Testis (tissue), 3 donors: ENCODE results near the gene COL11A1. TPM values are rescaled to one million over a fixed set of nuclear protein-coding genes. Genes with fewer than 3 reads are reported as not detected.

Experiments used
- DNase-seq: peaks from one replicate; pipeline ENCODE4 v3.0.0-alpha.2; 2019
- H3K27ac ChIP-seq, 2 donors: fragments of 200-600 bp; sonication (generic); one replicate each; pipeline ENCODE4 v1.5.1; 2019
- H3K27me3 ChIP-seq: fragments of 200-600 bp; sonication (generic); one replicate; pipeline ENCODE4 v1.5.1; 2019
- H3K36me3 ChIP-seq: fragments of 200-600 bp; sonication (generic); one replicate; pipeline ENCODE4 v1.5.1; 2017; ENCODE audit warnings: low read depth; ENCODE audit errors: missing control alignments
- H3K4me1 ChIP-seq: fragments of 200-600 bp; sonication (generic); one replicate; pipeline ENCODE4 v1.5.1; 2019
- H3K4me3 ChIP-seq, 2 donors: fragments of 200-600 bp; sonication (generic); one replicate each; pipeline ENCODE4 v1.5.1; 2017 to 2019
- H3K9me3 ChIP-seq: fragments of 200-600 bp; sonication (generic); one replicate; pipeline ENCODE4 v1.5.1; 2017
- POLR2A ChIP-seq: fragments of 450-650 bp; IDR thresholded peaks from one replicate; pipeline ENCODE4 v1.6.1; 2017; ENCODE audit warnings: antibody characterized with exemption, mild to moderate bottlenecking, moderate library complexity
- WGBS, 2 donors: methylation state at CpG; one replicate each; pipeline ENCODE4 v1.1.5; 2018; 5-methylcytosine and 5-hydroxymethylcytosine counted together
- intact Hi-C: fragments of 100-400 bp; cut with DNase I; formaldehyde crosslinking; loops from one replicate; pipeline ENCODE4 v1.15.1; 2023; ENCODE audit warnings: low total_unique reads
- polyA plus RNA-seq: library from polyadenylated mRNA; stranded (reverse); fragments of 350-450 nt; fragmentation: Illumina TruSeq; extraction: RNeasy Lipid Tissue Mini Kit (QIAGEN cat#74804); gene quantifications from one replicate; pipeline ENCODE4 v1.2.3, GENCODE V29; 2014; ENCODE audit warnings: low read depth, low replicate concordance; ENCODE audit not compliant: insufficient read depth
- total RNA-seq, 2 donors: library from RNA; depleted of rRNA; stranded (reverse); fragments of >200 nt; gene quantifications; one replicate each; pipeline ENCODE4 v1.2.3, GENCODE V29; 2016
- TF ChIP-seq, protein P1 (sequence below), 3 experiments: fragments of 450-650 bp in 2 of 3; fragments of 200-600 bp in 1 of 3; sonication (generic) in 1 of 3; IDR thresholded peaks; one replicate each; pipeline ENCODE4 v1.5.1; 2016 to 2019; ENCODE audit warnings: antibody characterized with exemption in 3 of 3, mild to moderate bottlenecking in 2 of 3, moderate library complexity in 1 of 3

COL11A1 gene
- total and polyA plus RNA-seq, 3 donors from 2014 or later: 3.5 to 7.0 (median 4.0) TPM

DNA sequence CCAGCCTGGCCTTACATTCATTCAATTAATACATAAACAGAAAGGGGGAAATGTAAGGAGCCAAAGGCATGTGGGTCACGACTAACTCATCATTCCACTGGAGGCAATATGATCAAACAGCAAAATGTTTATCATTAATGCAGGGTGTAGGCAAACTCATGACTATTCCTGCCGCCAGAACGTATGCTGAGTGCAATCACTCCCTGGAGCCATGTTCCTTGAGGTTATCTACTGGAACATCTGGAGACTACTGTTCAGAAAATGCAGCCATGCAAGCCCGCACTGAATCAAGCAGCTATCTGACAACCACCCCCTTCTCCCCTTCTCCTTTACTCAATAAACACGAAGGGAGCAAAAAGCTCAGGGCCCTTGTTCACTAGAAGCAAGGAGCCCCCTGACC, 267.6 kb downstream of the COL11A1 start:
- Histone ChIP-seq H3K27ac (no peak overlapping the region), H3K4me1 (no peaks in the 10 kb centered on the region), H3K9me3 (no peaks in the 10 kb centered on the region), H3K36me3 (no peaks in the 10 kb centered on the region), H3K27me3 (no peaks in the 10 kb centered on the region), H3K4me3 (no peak overlapping the region)
- 75 to 85% methylated on average over 5 of the region's 5 CpGs for WGBS, 2 donors
- DNase-seq: no peak
- intact Hi-C loops: no loop called here
- TF ChIP-seq, protein P1, sequence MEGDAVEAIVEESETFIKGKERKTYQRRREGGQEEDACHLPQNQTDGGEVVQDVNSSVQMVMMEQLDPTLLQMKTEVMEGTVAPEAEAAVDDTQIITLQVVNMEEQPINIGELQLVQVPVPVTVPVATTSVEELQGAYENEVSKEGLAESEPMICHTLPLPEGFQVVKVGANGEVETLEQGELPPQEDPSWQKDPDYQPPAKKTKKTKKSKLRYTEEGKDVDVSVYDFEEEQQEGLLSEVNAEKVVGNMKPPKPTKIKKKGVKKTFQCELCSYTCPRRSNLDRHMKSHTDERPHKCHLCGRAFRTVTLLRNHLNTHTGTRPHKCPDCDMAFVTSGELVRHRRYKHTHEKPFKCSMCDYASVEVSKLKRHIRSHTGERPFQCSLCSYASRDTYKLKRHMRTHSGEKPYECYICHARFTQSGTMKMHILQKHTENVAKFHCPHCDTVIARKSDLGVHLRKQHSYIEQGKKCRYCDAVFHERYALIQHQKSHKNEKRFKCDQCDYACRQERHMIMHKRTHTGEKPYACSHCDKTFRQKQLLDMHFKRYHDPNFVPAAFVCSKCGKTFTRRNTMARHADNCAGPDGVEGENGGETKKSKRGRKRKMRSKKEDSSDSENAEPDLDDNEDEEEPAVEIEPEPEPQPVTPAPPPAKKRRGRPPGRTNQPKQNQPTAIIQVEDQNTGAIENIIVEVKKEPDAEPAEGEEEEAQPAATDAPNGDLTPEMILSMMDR (IDR thresholded peaks at IDR 0.05): no peak
- no peak for TF ChIP-seq POLR2A

DNA sequence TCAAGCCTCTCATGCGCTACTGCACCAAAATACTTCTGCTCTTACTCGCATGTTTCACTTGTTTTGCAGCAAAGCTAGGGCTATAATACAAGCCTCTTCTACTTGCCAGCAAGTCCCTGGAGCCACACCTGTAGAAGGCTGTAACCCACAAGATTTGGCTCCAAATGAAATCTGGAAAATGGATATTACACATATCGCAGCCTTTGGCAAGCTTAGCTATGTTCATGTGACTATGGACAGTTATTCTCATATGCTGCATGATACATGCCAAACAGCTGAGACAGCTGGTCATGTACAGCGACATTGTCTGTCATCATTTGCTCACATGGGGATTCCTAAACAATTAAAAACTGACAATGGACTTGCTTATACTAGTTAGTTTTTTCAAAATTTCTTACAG, 270.3 kb downstream of the COL11A1 start:
- TF ChIP-seq, protein P1 (IDR thresholded peaks at IDR 0.05): no peak
- no peak for TF ChIP-seq POLR2A
- no peak for DNase-seq
- intact Hi-C loops: no loop called here

DNA sequence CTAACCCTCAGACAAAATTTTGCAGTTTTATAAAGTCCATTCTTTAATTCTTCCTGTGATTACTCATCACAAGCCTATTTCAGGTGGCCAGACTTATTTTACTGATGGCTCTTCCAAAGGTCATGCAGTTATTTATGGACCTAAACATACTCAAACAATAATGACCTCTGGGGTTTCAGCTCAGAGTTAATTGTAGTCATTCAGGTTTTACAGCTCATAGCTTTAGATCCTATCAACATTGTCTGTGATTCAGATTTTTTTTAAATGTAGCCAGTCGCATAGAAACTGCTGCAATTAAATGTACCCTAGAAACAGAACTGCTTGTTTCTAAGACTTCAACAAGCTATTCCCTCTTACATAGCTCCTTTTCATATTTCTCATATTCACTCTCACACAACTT, 270.8 kb downstream of the COL11A1 start:
- DNase-seq: no peak
- Histone ChIP-seq H3K36me3 (no peaks in the 10 kb centered on the region), H3K4me1 (no peaks in the 10 kb centered on the region), H3K9me3 (no peaks in the 10 kb centered on the region), H3K4me3 (no peak overlapping the region), H3K27me3 (no peaks in the 10 kb centered on the region), H3K27ac (no peak overlapping the region)
- 41 to 60% methylated on average over 1 of the region's 1 CpG for WGBS, 2 donors
- intact Hi-C loops: no loop called here
- TF ChIP-seq, protein P1 (IDR thresholded peaks at IDR 0.05): no peak
- no peak for TF ChIP-seq POLR2A

More for the DNA sequence above, 270.3 kb downstream of the COL11A1 start:
- Histone ChIP-seq H3K4me3 (no peak overlapping the region), H3K4me1 (no peaks in the 10 kb centered on the region), H3K9me3 (no peaks in the 10 kb centered on the region), H3K36me3 (no peaks in the 10 kb centered on the region), H3K27ac (no peak overlapping the region), H3K27me3 (no peaks in the 10 kb centered on the region)
- 86 to 88% methylated on average over 4 of the region's 4 CpGs for WGBS, 2 donors

DNA sequence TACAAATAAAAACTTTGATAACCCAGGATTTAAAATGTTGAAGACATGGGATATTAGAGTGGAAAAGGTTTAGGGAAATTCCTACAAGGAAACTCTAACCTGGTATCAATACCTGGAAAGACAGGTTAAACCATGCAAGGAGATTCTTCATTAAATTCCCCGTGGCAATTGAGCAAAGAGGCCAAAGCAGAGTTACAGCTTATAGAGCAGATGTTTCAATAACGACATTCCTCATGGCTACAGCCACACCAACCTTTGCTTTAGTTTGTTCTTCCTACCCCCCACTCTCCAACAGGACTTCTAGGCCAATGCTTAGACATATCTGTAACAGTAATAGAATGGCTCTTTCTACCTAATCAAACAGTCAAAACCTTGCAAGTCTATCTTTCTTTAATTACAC, 271.3 kb downstream of the COL11A1 start:
- H3K27ac ChIP-seq: no peak overlapping the region
- no peak overlapping the region for H3K4me3 ChIP-seq
- no peak for TF ChIP-seq POLR2A
- TF ChIP-seq, protein P1 (IDR thresholded peaks at IDR 0.05): no peak
- H3K27me3 ChIP-seq: no peaks in the 10 kb centered on the region
- WGBS, 2 donors: 54 to 60% methylated on average over 2 of the region's 2 CpGs
- H3K36me3 ChIP-seq: no peaks in the 10 kb centered on the region
- DNase-seq: no peak
- intact Hi-C loops: no loop called here
- no peaks in the 10 kb centered on the region for H3K9me3 ChIP-seq
- H3K4me1 ChIP-seq: no peaks in the 10 kb centered on the region

DNA sequence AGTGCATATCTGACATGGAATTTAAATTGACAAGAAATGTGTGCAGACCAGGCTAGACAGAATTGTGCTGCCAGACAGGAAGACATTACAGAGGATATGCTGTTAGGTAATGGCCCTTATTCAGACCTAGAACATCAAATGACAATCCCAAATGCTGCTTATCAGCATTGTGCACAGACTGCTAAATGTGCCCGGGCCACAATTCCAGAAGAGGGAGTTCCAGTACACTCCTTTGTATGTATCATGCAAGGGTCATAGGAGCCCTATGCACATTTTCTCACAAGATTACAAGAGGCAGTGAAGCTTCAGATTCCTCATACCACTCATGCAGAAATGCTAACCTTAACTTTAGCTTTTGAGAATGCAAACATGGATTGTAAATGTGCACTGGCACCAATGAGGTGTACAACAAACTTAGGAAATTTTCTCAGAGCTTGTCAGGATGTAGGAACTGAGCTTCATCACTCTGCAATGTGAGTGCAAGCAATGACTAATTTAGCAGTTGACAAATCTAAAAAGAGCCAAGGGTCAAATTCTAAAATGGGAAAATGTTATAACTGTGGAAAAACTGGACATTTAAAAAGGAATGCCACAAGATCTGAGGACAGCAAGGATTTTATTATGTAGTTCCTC, 273.5 kb downstream of the COL11A1 start:
- TF ChIP-seq, protein P1 (IDR thresholded peaks at IDR 0.05): no peak
- TF ChIP-seq POLR2A: no peak
- 82 to 93% methylated on average over 1 of the region's 1 CpG for WGBS, 2 donors
- H3K36me3 ChIP-seq: no peaks in the 10 kb centered on the region
- H3K27me3 ChIP-seq: no peaks in the 10 kb centered on the region
- no peak for DNase-seq
- intact Hi-C loops: no loop called here
- H3K9me3 ChIP-seq: no peaks in the 10 kb centered on the region
- no peaks in the 10 kb centered on the region for H3K4me1 ChIP-seq
- no peak overlapping the region for H3K27ac ChIP-seq
- H3K4me3 ChIP-seq: no peak overlapping the region
